Fibroblast of skin of right biceps (primary cell): ENCODE data around the gene NFATC2.
A peak's percentile ranks its signal among the peaks of the same experiment; 100 is the strongest.
"Not testable (repeated sequence)": the region's sequence is repeated elsewhere in the genome, so short reads cannot be mapped to it uniquely, and the experiment has no call there.

Source experiments
- DNase-seq: peaks from one replicate; pipeline ENCODE4 v3.0.0-alpha.2; 2013

Gene NFATC2

DNA sequence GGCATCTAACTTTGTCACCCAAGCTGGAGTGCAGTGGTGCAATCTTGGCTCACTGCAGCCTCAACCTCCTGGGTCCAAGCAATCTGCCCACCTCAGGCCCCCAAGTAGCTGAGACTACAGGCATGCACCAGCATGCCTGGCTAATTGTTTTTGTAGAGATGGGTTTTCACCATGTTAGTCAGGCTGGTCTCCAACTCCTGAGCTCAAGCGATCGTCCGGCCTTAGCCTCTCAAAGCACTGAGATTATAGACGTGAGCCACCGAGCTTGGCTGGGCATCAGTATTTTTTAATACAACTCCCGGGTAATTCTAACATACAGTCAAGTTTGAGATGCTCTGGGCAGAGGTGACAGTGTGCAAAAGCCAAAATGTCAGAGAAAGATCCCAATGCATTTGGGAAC, 73.5 kb downstream of the NFATC2 start:
- DNase-seq, result no peak

DNA sequence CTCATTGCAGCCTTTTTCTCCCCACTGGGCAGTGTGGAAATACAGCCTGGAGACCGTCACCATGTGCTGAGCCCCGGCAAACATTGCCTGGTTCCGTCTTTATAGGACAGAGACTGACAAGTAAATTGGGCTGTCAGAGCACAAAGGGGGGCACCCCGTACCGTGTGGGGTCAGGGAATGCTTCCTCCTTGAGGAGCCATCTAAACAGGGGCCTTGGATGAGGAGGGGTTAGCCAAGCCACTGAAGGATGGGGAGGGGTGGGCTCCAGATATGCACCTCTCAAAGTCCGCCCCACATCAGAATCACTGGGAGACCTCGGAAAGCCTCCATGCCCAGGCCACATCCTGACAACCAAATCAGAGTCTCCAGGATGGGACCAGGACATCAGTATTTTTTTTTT, 73.9 kb downstream of the NFATC2 start:
- no peak for DNase-seq

DNA sequence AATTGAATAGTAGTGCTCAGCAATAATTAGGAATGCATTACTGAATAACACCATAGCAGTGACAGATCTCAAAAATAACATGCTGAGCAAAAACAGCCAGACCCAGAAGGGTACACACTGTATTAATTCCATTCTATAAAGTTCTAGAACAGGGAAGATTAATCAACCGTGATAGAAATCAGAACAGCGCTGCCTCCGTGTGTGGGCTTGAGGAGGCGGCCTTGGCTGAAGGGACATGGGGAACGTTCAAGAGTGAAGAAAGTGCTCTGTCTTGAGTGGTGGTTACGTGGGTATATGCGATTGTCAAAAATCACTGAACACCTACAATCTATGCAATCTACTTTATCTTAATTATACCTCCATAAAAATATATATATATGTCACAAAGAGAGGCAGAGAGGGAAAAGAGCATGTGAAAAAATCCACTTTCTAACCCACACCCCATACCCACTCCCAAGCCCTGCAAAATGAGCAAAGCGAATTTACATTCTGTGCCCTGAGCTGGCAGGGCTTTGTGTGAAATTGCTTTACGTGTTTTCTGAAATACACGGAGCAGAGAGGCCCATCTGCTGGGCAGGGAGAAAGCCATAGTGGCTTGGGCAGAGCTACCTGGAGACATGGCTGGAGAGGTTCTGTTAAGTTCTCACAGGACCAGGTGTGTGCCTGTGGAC, 74.4 kb downstream of the NFATC2 start:
- no peak for DNase-seq

DNA sequence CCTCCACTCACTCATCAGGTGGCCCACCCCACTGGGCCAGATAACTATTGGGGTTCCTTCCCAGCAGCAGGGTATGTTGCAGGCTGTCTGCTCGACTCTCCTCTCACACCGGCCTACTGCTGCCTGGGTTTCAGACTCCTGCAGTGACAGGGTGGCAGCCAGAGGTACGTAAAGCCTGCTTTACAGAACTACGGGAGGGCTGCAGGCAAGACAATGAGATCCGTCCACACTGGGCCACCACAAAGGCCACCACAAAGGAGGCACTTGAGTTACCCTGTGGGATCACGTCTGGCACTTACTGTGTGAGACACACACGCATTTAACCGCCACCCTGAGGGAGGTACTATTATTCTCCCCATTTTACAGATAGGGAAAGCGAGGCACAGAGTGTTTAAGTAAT, 78.5 kb downstream of the NFATC2 start:
- DNase-seq, result no peak

DNA sequence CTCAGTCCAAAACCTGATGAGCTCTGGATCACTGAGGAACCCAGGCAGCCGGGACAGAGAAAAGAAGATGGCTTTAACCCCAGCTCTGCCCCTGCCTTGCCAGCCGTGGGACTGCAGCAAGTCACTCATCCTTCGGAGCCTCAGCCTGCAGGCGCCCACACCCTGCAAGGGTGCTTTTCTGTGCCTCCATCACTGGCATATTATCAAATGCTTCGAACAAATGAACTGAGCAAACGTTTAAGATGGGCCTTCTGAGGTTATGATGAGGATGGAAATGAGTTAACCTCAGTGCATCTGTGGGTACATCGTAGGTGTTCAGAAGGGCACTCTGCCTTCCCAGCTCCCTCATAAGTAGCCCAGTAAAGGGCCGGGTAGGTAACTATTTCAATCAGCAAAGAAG, 79.0 kb downstream of the NFATC2 start:
- DNase-seq, result no peak

DNA sequence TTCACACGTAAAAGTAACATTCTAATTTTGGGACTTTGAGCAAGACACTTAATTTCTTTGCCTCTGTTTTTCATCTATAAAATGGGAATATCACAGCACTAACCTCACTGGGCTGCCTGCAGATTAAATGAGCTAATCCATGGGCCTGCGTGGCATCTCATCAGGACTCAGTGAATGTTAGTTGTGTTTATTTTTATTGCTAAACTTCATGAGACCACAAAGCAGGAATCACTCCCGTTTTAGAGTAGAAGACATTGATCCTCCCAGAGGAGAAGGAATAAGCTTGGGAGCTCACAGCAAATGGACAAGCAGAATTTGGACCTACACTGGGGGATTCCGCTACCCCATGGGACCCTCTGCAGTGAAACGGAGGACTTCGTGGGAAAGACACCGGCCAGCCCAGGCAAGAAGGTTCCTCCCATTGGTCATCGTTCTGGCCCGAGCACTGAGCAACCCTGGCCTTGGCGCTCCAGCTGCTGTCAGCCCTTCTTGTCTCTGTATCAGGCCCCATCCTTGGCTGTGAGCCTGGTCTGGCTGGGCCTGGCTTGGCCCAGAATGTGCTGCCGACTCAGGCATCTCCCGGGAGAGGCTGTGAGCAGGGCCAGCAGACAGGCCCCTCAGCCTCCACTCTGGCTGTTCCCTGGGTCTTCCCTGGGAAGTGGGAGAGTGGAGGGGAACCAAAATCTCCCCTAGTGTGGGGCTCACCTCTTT, 79.8 kb downstream of the NFATC2 start:
- DNase-seq, result peak; percentile 59

DNA sequence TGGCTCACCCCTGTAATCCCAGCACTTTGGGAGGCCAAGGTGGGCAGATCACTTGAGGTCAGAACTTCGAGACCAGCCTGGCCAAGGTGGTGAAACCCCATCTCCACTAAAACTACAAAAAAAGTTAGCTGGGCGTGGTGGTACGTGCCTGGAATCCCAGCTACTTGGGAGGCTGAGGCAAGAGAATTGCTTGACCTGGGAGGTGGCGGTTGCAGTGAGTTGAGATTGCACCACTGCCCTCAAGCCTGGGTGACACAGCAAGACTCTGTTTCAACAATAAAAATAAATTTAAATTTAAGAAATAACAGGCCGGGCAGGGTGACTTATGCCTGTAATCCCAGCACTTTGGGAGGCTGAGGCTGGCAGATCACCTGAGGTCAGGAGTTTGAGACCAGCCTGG, 80.7 kb downstream of the NFATC2 start:
- DNase-seq, result not testable (repeated sequence)

DNA sequence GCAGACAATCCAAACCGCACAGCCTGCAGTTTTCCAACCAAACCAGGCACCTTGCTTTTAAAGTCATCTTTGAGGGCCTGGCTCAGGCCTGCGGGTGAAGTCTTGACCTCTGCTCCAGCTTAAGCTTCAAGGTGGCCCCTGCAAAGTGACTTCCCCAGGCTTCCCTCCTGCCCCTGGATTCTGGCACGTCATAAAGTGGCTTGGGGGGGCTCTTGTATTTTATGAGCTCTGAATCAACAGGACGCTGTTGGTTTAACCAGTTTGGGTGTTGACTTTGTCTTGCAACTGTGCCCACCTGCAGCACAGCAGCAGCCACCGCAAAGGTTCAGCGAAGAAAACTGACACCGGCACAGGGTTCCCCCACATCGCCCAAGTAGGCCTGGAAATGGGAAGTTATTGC, 81.2 kb downstream of the NFATC2 start:
- DNase-seq, result no peak

DNA sequence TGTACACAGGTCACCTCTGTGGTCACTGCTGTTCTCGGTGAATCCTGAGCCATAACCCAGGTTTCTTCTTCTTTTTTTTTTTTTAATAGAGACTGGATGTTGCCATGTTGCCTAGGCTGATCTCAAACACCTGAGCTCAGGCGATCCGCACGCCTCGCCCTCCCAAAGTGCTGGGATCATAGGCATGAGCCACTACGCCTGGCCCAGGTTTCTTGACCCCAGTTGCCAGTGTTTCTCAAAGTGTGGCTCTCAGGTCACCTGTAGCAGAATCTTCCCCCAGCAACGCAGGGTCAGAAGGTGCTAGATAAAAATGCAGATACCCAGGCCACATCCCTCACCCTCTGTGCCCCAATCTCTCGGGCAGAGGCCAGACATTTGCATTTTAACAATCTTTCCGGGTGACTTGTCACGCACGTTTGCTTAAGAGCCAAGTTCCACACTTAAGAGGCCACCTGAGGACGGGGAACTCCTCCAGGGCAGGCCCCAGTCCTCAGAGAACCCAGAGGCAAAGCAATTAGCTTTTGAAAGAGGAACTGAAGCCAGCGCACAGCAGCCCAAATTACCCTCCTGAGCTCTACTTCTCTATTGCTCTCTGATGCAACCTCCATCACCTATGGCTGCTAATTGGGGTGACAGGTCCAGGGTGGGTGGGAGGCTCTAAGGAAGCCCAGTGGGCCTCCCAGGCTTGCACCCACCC, 81.8 kb downstream of the NFATC2 start:
- no peak for DNase-seq

DNA sequence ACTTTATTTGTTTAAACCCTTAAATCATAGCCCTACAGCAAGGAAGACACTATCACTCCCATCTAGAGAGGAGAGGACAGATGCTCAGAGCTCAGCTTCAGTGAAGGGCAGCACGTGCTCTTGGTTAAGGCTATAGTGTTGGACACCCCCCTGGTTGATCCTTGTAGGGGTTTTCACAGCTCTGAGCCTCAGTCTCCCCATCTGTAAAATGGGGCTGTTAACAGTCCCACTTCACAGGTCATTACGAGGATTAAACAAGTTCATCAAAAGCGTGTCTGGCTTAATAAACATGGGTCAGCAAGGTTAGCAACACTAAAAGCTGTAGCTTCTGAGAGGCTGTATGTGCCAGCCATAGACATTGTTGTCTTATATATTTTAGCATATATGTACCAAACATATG, 82.4 kb downstream of the NFATC2 start:
- no peak for DNase-seq

DNA sequence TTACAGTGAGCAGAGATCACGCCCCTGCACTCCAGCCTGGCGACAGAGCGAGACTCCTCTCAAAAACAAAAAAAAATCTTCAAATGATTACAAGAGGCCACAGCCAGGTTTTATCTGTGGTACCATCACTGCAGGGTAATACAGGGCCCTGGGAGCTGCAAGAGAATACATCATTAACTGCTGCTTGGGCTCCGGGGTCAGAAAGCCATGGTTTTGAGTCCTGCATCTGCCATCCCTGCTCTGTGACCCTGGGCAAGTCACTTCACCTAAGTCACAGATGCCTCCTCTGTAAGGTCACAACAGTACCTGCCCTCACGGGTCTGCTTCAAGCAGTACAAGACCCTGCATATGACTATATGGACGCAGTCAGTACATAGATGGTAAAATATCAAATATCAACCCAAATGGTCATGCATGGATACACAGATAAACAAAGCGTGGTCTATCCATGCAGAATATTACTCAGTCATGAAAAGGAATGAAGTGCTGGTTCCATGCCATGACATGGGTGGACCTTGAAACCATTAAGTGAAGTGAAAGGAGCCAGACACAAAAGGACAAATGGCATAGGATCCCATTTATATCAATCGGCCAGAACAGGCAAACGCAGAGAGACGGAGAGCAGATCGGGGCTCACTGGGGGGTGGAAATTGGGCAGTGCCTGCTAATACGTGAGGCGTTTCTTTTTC, 83.6 kb downstream of the NFATC2 start:
- DNase-seq, result no peak

DNA sequence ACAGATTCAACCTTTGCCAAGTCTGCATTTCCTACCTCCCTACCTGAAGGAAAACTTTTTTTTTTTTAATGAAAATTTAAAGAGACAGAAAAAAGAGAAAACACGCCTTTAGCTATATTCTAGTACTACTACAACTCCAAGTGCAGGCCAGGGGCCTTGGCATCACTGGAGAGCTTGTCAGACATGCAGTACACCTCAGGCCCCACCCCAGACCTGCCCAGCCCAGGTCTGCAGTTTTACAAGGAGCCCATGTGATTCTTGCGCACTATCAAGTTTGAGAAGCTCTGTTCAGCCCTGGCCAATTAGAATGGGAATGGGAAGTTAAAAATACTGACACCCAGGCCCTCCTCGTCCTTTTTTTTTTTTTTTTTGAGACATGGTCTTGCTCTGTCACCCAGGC, 85.0 kb downstream of the NFATC2 start:
- no peak for DNase-seq

DNA sequence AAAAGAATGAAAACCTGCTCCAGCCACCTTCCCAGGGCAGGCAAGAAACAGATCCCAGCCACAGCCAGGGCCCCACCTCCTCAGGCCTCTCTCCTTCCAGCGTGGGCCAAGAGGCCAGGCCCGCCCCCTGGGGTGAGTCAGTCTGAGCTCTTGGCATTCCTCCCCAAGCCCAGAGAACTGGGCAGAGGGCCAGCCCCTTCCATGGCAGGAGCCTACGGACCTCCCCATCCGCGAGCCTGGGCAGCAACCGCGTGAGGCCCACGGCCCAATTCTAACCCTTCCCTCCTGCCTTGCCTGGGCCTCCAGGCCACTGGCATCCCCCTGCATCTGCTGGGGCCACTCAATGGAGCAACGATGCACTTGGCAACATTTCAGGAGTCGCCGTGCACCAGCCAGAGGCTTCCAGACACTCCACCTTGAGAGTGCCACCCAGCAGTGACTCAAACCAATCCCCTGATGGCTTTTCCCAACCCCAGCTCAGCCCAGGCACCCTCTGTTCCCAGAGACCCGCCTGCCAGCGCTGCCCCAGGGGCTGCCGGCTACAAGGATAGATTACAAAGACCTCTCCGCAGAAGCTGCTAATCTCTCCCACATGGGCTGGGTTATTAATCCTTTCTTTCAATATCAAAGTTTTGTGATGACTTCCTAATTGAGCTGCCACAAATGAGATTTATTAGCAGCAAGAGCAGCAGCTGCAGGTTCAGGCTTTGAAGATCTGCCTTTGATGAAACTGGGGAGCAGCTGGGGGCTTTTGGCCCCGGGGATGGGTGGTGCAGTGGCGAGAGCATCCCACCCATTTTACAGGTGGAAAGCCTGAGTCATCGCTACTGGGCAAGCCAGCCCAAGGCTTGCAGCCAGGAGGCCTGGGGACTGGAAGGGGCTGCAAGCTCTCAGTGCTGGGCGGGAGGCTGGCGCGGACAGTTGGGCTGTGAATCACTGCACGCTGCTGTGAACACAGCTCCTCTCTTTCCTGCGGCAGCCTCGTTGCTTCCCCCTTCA, 85.7 kb downstream of the NFATC2 start:
- DNase-seq, result peak; percentile 97

DNA sequence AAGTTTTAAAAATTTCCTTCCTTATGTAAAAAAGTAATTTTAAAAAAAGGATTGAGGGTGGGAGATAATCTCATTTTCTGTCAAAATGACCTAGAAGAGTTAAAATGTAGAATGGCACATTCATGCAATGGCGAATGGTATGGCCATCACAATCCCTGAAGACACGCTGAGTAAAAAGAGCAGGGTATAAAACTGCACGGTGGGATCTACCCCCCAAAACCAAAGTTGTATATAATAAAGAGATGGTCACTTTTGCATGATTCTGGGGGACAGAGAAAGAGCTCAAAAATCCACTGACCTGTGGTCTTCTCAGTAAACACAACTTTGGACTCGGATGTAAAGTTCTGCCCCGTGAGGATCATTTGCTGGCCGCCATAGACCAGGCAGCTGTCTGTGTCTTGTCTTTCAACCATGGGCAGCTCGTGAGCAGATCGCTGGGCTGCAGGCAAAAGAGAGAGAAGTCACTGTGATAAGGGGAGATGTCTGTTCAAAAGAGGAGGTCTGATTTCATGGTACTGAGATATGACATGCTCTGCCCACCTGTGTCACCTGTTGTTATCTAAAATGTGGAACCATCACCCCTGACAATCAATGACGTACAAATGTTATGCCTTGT, 88.2 kb downstream of the NFATC2 start:
- DNase-seq, result no peak

DNA sequence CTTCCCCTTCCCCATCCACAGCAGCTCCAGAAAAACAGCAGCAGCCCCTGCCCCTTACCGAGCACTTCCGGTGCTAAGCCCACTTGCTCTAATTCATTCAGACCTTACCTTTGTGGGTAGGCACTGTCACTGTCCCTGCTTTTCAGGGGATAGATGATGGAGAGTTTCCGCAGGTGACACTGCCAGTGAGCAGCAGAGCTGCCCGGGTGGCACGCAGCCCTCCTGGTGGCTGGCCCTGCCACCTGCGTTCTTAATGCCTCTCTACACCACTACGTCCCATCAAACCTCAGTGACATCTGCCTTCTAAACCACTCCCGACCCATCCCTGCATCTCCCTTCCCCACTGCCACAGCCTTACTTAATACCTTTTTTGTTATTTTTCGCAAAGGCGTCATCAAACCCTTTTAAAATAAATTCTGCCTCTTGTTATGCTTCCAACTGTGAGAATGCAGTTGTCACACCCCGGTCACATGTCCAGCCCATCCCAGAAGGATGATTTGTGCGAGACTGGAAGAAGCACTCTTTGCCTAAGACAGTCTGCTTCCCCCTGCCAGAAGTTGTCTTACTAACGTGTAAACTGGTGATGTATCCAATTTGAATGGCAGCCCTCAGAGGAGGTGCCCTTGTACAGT, 89.7 kb downstream of the NFATC2 start:
- DNase-seq, result no peak

DNA sequence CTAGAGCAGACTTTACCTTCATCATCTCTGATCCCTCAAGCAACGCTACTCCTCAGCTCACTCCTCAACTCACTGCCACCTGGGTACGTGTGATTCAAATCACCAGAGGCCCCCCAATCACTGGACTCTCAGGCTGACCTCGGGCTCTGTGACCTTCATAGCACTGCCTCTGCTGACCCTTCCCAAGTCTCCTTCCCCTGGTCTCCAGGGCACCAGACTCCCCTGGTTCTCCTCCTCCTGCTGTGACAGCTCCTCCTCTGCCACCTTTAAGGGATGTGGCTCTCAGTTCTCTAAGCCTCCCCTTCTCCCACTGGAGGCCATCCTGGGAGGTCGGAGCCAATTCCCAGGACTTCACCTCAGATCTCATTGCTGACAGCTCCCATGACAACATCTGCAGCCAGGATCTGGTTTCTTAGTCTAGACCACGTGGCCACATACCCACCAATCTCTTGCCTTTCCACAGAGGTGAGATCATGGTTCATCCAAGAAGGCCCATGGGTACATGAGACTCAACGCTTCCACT, 90.4 kb downstream of the NFATC2 start:
- DNase-seq, result no peak

DNA sequence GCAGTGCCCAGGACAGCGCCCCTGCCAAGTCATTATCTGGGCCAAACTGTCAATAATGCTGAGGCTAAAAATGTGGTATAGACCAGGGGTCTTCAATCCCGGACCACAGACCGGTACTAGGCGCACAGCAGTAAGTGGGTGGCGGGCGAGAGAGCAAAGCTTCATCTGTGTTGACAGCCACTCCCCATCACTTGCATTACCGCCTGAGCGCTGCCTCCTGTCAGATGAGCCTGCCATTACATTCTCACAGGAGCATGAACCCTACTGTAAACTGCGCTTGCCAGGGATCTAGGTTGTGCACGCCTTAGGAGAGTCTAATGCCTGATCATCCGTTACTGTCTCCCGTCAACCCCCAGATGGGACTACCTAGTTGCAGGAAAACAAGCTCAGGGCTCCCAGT, 91.0 kb downstream of the NFATC2 start:
- no peak for DNase-seq

DNA sequence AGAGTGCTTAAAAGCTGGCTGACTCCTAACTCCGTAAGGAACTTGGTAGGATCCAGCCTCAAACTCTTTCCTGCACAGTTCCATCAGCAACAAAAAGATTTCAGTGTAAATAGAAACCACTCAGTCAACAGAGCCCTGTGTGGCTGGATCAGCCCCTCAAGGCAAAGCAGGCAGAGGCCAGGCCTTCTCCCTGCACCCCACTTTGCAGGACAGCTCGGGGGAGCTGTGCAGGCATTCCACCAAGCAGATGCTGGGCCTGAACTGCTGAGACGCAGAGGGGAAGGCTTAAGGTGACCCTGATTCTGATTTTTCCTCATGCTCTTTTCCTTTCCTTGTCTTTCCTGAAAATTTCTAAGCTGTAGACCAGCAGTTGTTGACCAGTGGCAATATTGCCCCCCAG, 91.5 kb downstream of the NFATC2 start:
- no peak for DNase-seq

DNA sequence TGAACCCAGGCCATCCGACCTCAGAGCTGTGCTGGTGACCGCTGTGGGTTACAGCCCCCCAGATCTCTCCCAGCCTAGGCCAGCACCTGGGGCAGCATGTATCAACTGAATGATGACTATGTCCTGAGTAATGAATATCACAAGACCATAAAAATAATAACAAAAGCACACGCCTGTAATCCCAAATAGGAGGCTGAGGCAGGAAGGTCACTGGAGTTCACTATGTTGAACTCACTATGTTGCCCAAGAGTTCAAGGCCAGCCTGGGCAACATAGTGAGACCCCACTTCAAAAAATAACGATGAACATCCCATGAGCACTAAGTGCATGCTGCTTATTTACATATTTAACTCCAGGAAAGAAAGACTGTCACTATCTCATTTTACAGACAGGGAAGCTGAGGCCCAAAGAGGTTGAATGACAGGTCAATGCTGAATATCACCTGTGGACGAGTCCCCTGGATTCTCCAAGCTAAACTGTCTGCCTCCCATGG, 92.3 kb downstream of the NFATC2 start:
- DNase-seq, result no peak

DNA sequence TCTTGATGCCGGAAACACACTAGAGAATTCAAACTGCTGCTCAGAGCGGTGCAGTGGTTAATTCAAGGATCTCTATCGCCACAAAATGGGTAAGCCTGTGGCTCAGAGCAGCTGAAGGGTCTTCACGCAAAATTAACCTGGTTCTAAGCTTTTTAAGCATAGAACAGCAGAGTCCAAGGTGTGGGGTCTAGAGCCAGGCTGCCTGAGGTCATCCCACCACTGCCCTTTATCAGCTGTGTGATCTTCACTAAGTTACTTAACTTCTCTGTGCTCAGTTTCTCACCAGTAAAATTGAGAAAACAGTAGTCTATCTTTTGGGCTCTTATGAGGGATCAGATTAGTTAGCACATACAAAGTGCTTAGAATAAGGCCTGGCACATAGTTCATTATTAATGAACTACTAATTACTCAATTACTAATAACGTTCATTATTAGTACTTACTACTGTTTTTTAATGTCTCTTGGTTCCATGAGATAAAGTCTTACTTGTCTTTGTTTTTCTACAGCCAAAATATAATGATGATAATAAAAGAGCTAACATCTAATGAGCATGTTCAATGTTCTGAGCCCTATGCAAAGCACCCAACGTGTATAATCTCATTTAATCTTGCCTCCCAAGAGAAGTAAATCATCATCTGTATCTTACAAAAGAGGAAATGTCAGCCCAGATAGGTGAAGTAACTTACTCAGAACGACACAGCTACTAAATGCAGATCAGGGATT, 92.9 kb downstream of the NFATC2 start:
- DNase-seq, result no peak
